Keratinocyte (primary cell): ENCODE data around the gene PHPT1. TPM values are rescaled to one million over a fixed set of nuclear protein-coding genes. Genes with fewer than 3 reads are reported as not detected.

ENCODE experiments used
- DNase-seq: peaks from one replicate; pipeline ENCODE4 v3.0.0-alpha.2; 2011; ENCODE audit warnings: low read depth, missing footprints, low spot score
- FAIRE-seq: peaks from 2 replicates; lab custom pipeline; 2011; peaks lifted over from hg19 to GRCh38; lab: Jason Lieb, UNC
- H2AFZ ChIP-seq: 2 replicates; pipeline ENCODE4 v1.6.0; 2012; ENCODE audit warnings: low read length, control low read depth, inconsistent platforms; ENCODE audit not compliant: control insufficient read depth
- H3K27ac ChIP-seq: 2 replicates; pipeline ENCODE4 v1.5.1; 2011; ENCODE audit warnings: low read length; ENCODE audit not compliant: control insufficient read depth, insufficient read depth
- H3K27me3 ChIP-seq: 3 replicates; pipeline ENCODE4 v1.6.0; 2011; ENCODE audit warnings: low read length; ENCODE audit not compliant: control insufficient read depth, insufficient read depth; ENCODE audit errors: extremely low read depth
- H3K36me3 ChIP-seq, 2 experiments: 2 replicates in 1 of 2; 3 replicates in 1 of 2; pipeline ENCODE4 v1.5.1; 2011; ENCODE audit warnings: low read length in 2 of 2, mild to moderate bottlenecking in 1 of 2; ENCODE audit not compliant: control insufficient read depth in 2 of 2, insufficient read depth in 2 of 2; ENCODE audit errors: extremely low read depth in 1 of 2
- H3K4me1 ChIP-seq: 3 replicates; pipeline ENCODE4 v1.5.1; 2011; ENCODE audit warnings: low read length; ENCODE audit not compliant: control insufficient read depth, insufficient read depth; ENCODE audit errors: extremely low read depth
- H3K4me2 ChIP-seq: 3 replicates; pipeline ENCODE4 v1.6.0; 2011; ENCODE audit warnings: low read depth, low read length; ENCODE audit not compliant: control insufficient read depth, insufficient read depth; ENCODE audit errors: extremely low read depth
- H3K4me3 ChIP-seq, 3 experiments: fragments of 200-600 bp in 1 of 3; sonication (generic) in 1 of 3; 2 replicates in 2 of 3; 3 replicates in 1 of 3; pipeline ENCODE4 v1.5.1; 2011 to 2016; ENCODE audit warnings: low read length in 3 of 3, mild to moderate bottlenecking in 3 of 3, control low read depth in 2 of 3, inconsistent platforms in 1 of 3, low read depth in 1 of 3, mixed read lengths in 1 of 3, mixed run types in 1 of 3, moderate library complexity in 1 of 3; ENCODE audit not compliant: control insufficient read depth in 2 of 3, insufficient read depth in 2 of 3; ENCODE audit errors: extremely low read depth in 1 of 3
- H3K79me2 ChIP-seq: 2 replicates; pipeline ENCODE4 v1.6.0; 2012; ENCODE audit warnings: low read length; ENCODE audit not compliant: control insufficient read depth, insufficient read depth
- H3K9ac ChIP-seq: 3 replicates; pipeline ENCODE4 v1.6.0; 2011; ENCODE audit warnings: low read length; ENCODE audit not compliant: control insufficient read depth, insufficient read depth; ENCODE audit errors: extremely low read depth
- H3K9me1 ChIP-seq: 3 replicates; pipeline ENCODE4 v1.6.0; 2011; ENCODE audit warnings: low read length; ENCODE audit not compliant: control insufficient read depth, insufficient read depth; ENCODE audit errors: extremely low read depth
- H3K9me3 ChIP-seq: 2 replicates; pipeline ENCODE4 v1.5.1; 2012; ENCODE audit warnings: low read depth, low read length; ENCODE audit not compliant: control insufficient read depth
- H4K20me1 ChIP-seq: 3 replicates; pipeline ENCODE4 v1.6.0; 2011; ENCODE audit warnings: low read length; ENCODE audit not compliant: control insufficient read depth, insufficient read depth; ENCODE audit errors: extremely low read depth
- EZH2 ChIP-seq: IDR thresholded peaks from one replicate; pipeline ENCODE4 v1.6.1; 2012; ENCODE audit warnings: inconsistent platforms, mild to moderate bottlenecking, low read length, moderate library complexity
- dilution Hi-C: fragments of 300-500 bp; cut with MboI; formaldehyde crosslinking; loops from one replicate; pipeline ENCODE4 v1.7.0; 2020; ENCODE audit warnings: low sequenced_read_pairs; ENCODE audit not compliant: extremely low pct_ligation_motif_present
- polyA plus RNA-seq, 5 experiments: library from polyadenylated mRNA; depleted of rRNA in 3 of 5; stranded (reverse) in 3 of 5; stranded (forward) in 1 of 5; unstranded in 1 of 5; fragments of >200 nt; gene quantifications; 1 replicate in 1 of 5; 2 replicates in 3 of 5; 3 replicates in 1 of 5; pipeline versions ENCODE4 v1.2.1 to v1.2.3, GENCODE V29; 2011 to 2012; ENCODE audit warnings: missing spikeins in 2 of 5, low read depth in 1 of 5, low replicate concordance in 1 of 5
- TF ChIP-seq, protein P1 (sequence below), 3 experiments: IDR thresholded peaks in 1 of 3; conservative IDR thresholded peaks in 1 of 3; optimal IDR thresholded peaks in 1 of 3; 2 replicates in 2 of 3; 3 replicates in 1 of 3; pipeline versions ENCODE3 to v1.5.1; 2011; ENCODE audit warnings: low read length in 3 of 3, mild to moderate bottlenecking in 3 of 3, moderate library complexity in 2 of 3, control low read depth in 1 of 3, inconsistent platforms in 1 of 3; ENCODE audit not compliant: insufficient read depth in 2 of 3; ENCODE audit errors: extremely low read depth in 1 of 3

Gene PHPT1
- polyA plus RNA-seq, 1 donor (not counting 4 experiments of a cell fraction or from before 2014, with no cell fraction given), result 68.8 TPM

DNA sequence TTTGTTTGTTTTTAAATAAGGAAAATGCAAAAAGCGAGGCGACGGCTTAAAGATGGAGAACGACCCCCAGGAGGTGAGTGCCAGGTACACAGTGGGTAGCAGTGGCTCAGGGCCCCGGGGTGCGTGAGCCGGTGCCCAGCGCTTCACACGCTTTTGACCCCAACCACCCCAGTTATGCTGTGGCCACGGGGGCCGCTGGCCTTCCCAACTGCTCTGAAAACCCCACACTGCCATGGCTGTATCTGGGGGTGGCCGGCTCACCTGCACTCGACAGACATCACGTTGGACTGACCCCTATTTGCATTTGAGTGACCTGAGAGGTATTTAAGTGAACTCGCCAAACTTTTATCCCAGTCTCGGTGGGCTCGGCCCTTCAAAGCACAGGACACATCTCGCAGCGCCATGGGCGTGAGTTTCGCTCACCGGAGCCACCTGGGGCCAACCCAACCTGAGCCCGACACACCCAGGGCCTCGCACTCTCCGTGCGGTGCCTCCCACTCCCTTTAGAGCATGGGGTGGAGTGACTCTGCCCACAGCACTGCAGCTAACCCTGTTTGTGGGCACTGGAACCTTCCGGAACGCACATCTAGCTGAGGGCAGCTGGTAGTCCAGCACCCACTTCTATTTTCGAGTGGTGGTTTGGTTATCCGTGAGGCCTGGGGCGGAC is 20.6 kb upstream of the PHPT1 start:
- dilution Hi-C loops, result no loop called here
- no peak for DNase-seq

DNA sequence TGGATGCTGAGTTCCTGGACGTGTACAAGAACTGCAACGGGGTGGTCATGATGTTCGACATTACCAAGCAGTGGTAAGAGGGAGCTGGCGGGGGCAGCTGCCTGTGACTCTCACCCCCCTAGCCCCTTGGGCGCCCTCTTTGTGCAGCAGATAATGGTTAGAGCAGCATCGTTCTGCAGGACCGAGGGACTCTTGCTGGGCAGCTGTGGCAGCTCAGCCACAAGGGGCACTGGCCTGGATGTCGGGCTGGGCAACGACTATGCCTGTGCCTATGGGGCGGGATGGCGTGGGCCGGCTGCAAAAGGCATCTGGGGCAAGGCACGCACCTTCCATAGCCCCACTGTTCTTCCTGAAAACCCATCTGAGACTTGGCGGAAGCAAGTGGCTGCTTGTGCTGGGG is 19.8 kb upstream of the PHPT1 start:
- TF ChIP-seq EZH2, result no peak
- TF ChIP-seq, protein P1, sequence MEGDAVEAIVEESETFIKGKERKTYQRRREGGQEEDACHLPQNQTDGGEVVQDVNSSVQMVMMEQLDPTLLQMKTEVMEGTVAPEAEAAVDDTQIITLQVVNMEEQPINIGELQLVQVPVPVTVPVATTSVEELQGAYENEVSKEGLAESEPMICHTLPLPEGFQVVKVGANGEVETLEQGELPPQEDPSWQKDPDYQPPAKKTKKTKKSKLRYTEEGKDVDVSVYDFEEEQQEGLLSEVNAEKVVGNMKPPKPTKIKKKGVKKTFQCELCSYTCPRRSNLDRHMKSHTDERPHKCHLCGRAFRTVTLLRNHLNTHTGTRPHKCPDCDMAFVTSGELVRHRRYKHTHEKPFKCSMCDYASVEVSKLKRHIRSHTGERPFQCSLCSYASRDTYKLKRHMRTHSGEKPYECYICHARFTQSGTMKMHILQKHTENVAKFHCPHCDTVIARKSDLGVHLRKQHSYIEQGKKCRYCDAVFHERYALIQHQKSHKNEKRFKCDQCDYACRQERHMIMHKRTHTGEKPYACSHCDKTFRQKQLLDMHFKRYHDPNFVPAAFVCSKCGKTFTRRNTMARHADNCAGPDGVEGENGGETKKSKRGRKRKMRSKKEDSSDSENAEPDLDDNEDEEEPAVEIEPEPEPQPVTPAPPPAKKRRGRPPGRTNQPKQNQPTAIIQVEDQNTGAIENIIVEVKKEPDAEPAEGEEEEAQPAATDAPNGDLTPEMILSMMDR (optimal IDR thresholded peaks at IDR 0.05 in 1 of 3, IDR thresholded peaks at IDR 0.05 in 1 of 3, conservative IDR thresholded peaks at IDR 0.05 in 1 of 3; ENCODE audit: extremely low read depth in 1 of 3, insufficient read depth in 2 of 3, low read length in 3 of 3), result no peak
- FAIRE-seq (no peak), DNase-seq (no peak)
- H3K9me1 ChIP-seq, result no peaks in the 10 kb centered on the region
- H3K79me2 ChIP-seq, result no peaks in the 10 kb centered on the region
- no peaks in the 10 kb centered on the region for H3K4me1 ChIP-seq
- H4K20me1 ChIP-seq, result no peaks in the 10 kb centered on the region
- H3K4me2 ChIP-seq, result no peak overlapping the region
- H3K27ac ChIP-seq, result no peak overlapping the region
- H3K9ac ChIP-seq, result no peak overlapping the region
- no peak overlapping the region for H3K4me3 ChIP-seq
- no peaks in the 10 kb centered on the region for H3K27me3 ChIP-seq
- no peaks in the 10 kb centered on the region for H3K9me3 ChIP-seq
- no peak overlapping the region for H2AFZ ChIP-seq
- dilution Hi-C loops, result no loop called here
- H3K36me3 ChIP-seq, result peaks cover 16 to 37% of the 10 kb centered on the region in 2 experiments

More for the DNA sequence above, 20.6 kb upstream of the PHPT1 start:
- peaks cover 18 to 41% of the 10 kb centered on the region in 2 experiments for H3K36me3 ChIP-seq
- H3K9ac ChIP-seq, result no peak overlapping the region
- no peaks in the 10 kb centered on the region for H4K20me1 ChIP-seq
- H3K4me2 ChIP-seq, result no peak overlapping the region
- no peak overlapping the region for H3K27ac ChIP-seq
- no peaks in the 10 kb centered on the region for H3K79me2 ChIP-seq
- no peaks in the 10 kb centered on the region for H3K27me3 ChIP-seq
- no peak overlapping the region for H2AFZ ChIP-seq
- no peak for TF ChIP-seq EZH2
- TF ChIP-seq, protein P1 (optimal IDR thresholded peaks at IDR 0.05 in 1 of 3, IDR thresholded peaks at IDR 0.05 in 1 of 3, conservative IDR thresholded peaks at IDR 0.05 in 1 of 3; ENCODE audit: extremely low read depth in 1 of 3, insufficient read depth in 2 of 3, low read length in 3 of 3), result no peak
- H3K4me1 ChIP-seq, result no peaks in the 10 kb centered on the region
- H3K9me3 ChIP-seq, result no peaks in the 10 kb centered on the region
- H3K9me1 ChIP-seq, result no peaks in the 10 kb centered on the region
- H3K4me3 ChIP-seq, result no peak overlapping the region
- no peak for FAIRE-seq
